Measurements from ENCODE around the gene KRT15.

The KRT15 gene

GRCh38 chr17:41500131-41500911 is 18.4 kb downstream of the KRT15 start:
- no peak for DNase-seq

GRCh38 chr17:41499714-41500113 is 19.0 kb downstream of the KRT15 start:
- DNase-seq = no peak

GRCh38 chr17:41498276-41498675 is 20.4 kb downstream of the KRT15 start:
- no peak for DNase-seq

- peak; percentile 65 for DNase-seq
Measured at GRCh38 chr17:41496803-41497484, 21.7 kb downstream of the KRT15 start.

GRCh38 chr17:41494524-41494923 is 24.2 kb downstream of the KRT15 start:
- no peak for DNase-seq

- DNase-seq = no peak
Measured at GRCh38 chr17:41492771-41493170, 25.9 kb downstream of the KRT15 start.

GRCh38 chr17:41492351-41492750 is 26.3 kb downstream of the KRT15 start:
- DNase-seq = no peak

- DNase-seq = no peak
Measured at GRCh38 chr17:41491476-41491875, 27.2 kb downstream of the KRT15 start.

GRCh38 chr17:41490000-41490990 is 28.4 kb downstream of the KRT15 start:
- no peak for DNase-seq

GRCh38 chr17:41489531-41489930 is 29.2 kb downstream of the KRT15 start, which contains the start of gene KRT36:
Gene KRT36 (minus strand): TSS chr17:41489910. CDS start chr17:41489864, 46 bp downstream.
- no peak for DNase-seq

GRCh38 chr17:41486809-41487530 is 31.7 kb downstream of the KRT15 start:
- DNase-seq = no peak

GRCh38 chr17:41486316-41486715 is 32.4 kb downstream of the KRT15 start:
- no peak for DNase-seq

GRCh38 chr17:41484920-41485904 is 33.5 kb downstream of the KRT15 start:
- no peak for DNase-seq

- no peak for DNase-seq
Measured at GRCh38 chr17:41483991-41484826, 34.5 kb downstream of the KRT15 start.

GRCh38 chr17:41483531-41483930 is 35.2 kb downstream of the KRT15 start:
- no peak for DNase-seq

GRCh38 chr17:41481036-41481435 is 37.7 kb downstream of the KRT15 start, which contains the start of gene KRT35:
Gene KRT35 (minus strand): TSS chr17:41481151. CDS start chr17:41481097, 54 bp downstream.
- no peak for DNase-seq

GRCh38 chr17:41480581-41480980 is 38.1 kb downstream of the KRT15 start:
- DNase-seq = no peak

- no peak for DNase-seq
Measured at GRCh38 chr17:41480136-41480535, 38.6 kb downstream of the KRT15 start.

GRCh38 chr17:41478237-41478636 is 40.5 kb downstream of the KRT15 start:
- DNase-seq = no peak

Measured in activated T-cell treated with anti-CD3 and anti-CD28 coated beads, Interleukin-2, amount 50 U/mL, for 1 hour (primary cell).